HG03097 (cell line): Measurements from ENCODE around the gene PNCK.

Experiments
- ATAC-seq: cut with Tn5 transposase; IDR thresholded peaks from one replicate; pipeline ENCODE4 v1.9.1; 2021; ENCODE audit not compliant: unreplicated experiment, low FRiP score

PNCK gene

DNA sequence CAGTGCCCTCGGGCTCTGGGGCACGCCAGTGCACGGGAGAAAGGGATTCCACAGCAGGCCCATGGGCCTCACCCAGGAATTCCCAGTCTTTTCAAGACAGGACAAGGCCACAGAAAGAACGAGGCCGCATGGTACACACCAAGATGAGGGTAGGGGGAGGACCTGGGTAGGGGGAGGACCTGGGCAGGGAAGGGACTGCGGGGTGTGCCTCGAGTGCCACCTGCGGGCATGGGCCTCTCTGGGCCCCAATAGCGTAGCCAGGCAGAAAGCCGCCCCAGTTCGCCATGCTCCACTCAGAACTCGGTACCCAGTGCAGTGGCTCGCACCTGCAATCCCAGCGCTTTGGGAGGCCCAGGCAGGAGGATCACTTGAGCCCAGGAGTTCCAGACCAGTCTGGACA lies 40.6 kb downstream of the PNCK start:
- ATAC-seq: no peak

DNA sequence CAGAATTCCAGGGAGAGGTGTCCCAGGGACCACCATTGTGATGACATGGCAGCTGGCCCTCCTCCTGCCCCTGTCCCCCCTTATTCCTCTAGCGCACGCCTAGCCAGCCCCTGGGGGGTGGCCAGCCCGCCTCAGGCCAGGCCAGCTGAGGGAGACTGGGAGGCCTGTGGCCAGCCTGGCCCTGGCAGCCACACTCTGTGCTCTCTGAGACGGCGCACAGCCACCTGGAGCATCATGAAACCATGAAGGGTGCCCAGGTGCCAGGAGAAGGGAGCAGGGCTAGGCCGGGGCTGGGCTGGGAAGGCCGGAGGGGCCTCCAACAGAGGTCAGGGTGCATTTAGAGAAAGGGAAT lies 41.0 kb downstream of the PNCK start:
- ATAC-seq: no peak

DNA sequence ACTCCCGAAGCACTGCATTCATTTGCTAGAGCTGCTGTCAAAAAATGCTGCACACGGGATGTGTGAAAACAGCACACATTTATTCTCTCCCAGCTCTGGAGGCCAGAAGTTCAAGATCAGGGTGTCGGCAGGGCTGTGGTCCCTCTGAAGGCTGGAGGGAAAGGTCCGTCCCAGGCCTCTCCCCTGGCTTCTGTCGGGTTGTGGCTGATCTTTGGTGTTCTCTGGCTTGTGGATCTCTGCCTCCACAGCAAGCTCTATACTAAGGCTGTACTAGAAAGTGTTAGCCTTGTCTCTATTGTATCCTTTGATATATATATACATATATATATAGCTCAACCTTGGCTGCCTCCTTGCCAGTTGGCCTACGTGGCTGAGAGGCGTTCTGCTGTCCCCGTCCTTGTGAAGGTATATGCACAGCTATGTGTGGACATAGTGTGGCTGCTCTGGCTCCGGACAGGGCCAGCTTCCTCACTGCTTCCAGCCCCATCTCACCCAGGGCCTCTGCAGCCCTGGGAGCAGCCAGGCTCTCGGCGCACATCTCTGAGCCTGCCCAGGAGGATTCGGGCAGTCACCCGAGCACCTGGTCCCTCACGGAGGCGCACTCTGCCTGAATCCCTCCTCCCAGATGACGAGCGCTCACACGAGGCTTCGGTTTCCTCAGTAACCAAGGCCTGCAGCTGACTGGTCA lies 41.6 kb downstream of the PNCK start:
- ATAC-seq: no peak

DNA sequence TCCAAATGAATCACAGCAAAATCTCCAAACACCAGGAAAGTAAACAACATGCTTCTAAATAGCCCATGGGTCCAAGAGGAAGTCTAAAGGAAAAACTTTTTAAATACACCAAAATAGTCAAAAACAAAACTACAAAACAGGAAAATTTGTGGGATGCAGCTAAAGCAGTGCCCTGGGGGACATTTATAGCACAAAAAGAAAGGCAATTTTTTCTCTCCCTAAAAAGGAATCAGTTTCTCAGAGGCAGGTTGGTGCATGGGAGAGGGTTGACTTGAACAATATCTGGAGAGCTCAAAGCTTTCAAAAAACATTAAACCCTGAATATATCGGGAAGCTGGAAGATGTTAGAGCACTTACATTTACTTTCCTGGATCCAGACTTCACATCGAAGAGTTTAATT lies 42.3 kb downstream of the PNCK start:
- no peak for ATAC-seq

DNA sequence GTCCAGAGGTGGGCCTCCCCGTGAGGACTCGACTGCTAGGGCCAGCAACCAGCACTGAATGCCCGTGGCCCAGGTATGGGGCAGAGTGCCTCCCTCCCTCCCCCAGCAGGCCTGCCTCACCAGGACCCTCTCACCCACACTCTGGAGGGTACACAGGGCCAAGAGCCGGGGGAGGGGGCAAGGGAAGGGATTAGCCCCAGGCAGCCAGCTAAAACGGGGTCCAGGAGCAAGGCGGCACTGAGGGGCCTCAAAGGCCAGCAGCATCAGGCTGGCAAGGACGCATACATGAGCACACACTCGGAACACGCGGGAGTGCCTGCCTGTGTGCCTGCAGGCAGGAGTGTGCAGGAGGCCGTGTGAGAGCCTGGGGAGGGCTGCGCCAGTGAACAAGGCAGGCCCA lies 44.9 kb downstream of the PNCK start:
- no peak for ATAC-seq

DNA sequence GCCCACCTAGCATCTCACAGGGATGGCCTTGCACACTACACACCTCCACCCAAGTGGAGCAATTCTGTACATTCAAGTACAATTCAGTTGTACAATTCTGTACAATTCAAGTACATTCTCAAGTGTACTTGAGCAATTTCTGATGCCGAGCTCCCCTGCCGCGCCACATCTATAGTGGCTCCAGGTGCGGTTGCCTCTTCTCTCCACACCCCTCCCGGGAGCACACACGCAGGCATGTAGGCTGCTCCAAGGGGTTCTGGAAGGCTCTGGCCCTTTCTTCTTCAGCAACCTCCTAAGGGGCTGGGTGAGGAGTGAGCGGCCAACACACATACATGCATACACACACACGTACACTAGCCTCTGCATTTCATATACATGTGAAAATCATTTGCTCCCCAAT lies 45.5 kb downstream of the PNCK start:
- ATAC-seq: no peak

DNA sequence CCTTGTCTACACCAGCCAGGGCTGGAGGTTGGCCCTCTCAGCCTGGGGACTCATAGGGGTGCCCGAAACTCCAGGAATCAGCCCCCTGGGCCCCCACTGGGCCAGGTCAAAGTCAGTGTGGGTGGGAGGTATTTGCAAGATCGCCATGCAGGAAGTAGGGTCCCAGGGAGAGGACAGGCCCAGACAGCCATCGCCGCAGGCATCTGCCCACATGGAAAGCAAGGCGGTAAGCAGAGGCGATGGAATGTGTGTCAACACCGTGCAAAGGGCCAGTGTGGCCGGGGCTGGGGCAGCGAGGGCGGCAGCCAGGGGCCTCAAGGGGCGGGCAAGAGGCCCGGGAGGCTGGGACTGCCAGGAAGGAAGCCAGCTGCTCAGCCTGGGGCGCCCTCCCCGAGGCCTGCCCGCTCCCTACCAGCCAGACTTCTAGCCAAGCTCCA lies 45.9 kb downstream of the PNCK start:
- no peak for ATAC-seq

DNA sequence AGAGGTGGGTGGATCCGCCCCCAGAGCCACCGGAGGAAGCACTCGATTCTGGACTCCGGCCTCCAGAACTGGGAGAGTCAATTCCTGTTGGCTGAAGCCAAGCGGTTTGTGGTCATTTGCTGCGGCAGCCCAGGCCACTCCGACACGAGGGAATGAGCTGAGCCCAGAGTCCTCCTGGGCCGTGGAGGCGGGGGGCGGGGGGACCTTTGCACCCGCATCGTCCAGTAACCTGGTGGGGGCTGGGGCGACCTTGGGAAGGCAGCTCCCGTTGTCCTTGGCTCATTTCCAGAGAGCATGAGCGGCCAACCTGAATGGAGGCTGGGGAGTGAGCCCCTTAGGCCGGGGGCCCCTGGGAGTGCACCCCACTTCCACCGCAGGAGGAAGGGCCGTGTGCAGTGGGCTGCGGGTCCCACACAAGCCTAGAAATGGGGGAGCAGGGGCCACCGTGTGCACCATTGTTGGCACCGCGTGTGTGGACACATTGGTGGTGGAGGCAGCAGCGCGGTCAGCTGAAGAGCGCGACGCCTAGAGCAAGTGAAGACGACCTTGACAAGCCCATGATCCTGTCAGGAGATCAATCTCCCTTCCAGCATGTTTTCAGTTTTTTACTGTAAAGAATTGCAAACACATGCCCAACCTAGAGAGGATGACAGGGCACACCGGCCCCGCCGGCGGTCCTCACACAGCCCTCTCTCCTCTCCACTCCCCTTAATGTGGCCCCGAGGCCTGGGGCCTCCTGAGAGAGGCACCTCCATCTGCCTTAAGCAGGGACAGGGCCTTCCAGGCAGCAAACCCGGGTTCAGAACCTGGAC lies 46.5 kb downstream of the PNCK start:
- ATAC-seq: no peak

DNA sequence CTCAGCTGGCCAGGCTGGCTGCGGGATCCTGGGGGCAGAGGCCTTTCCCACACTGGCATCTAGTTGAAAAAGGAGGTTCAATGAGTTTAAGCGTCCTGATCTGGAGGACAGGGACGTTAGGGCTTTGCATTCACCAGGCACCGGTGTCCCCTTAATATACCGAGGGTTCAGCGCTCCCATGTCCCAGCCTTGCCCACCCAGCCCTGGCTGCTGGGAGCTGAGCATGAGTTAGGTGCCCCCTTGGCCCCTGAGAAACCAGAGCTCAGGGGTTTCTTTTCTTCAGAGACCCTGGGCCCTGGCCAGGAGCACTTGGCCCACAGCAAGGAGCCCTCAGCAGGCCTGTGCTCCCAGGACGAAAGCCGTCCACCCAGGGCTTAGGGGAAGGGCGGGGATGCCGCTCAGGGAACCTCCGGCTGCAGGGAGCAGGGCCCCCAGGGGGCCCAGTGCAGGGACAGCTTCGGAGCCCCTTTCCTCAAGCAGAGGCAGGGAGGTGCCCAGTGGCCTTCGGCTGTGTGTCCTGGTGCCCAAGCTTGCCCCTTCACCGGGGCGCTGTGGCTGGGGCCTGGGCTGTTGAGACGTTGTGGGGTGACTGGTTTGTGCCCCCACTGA lies 47.5 kb downstream of the PNCK start:
- ATAC-seq: no peak

DNA sequence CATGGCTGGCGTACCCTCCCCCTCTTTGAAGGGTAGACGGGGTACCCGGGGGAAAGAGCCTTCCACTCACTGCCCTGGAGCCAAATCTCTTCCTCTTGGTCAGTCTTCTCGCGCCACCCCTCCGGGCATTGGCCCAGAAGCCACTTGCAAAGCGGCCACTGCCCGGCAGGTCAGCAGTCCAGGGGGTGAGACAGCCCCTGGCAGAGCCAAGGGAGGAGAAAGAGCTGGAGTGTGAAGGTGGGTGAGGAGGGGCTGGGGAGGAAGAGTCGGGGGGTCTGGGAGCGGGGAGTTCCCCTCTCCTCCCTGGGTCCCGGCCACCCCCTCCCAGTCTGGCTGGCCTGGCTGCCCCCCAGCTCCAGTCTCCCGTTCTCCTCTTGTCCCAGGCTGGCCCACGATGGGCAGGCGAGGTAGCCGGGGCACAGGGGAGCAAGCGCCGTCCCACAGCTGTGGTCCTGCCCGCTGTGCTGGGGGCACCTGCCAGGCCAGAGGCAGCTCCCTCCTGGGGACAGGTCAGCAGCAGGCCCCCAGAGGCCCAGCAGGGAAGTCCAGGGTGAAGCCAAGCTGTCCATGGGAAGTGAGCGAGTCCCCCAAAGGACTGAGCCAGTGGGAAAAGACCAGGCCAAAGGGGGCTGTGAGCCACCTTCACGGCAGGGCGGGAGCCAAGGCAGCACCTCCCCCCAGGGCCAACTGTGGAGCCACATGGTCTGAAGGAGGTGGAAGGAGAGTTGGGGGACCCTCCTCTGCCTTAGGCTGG lies 48.2 kb downstream of the PNCK start:
- no peak for ATAC-seq

DNA sequence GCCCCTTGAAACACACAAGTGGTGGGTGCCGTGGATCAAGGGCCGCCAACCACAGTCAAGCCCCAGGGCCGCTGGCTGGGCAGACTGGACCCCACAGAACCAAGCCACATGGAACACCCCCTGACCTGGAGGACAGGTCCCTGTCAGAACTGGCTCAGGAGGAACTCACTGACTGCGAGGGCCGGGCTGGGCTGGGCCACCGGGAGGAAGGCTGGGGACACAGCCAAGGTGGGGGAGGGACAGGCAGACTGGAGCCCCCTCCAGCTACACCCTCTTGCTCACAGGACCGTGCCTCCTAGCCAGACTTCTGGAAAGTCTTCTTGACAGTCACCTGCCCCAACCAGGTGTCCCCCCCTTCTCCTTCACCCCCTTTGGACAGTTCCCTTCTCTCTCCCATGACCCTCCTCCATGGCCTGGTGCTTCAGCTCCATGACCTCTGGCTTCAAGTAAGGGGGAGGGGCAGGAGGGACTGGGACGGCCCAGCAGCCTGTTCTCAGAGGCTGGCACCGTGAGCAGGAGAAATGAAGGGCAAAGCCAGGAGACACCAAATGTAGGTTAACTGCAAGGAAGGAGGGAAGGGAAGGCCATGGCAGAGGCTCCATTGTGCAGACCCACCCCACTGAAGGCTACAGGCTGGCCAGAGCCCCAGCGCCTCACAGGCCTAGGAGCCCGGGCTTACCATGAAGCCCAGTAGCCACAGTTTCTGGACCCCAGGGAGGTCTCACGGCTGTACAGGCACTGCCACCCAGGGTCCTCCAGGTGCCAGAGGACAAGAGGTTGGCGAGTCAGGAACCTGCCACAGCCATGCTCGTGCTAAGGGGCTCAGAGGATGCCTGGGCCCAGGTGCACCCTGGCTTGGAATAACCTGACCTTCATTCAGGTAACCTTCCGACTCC lies 49.2 kb downstream of the PNCK start:
- no peak for ATAC-seq

DNA sequence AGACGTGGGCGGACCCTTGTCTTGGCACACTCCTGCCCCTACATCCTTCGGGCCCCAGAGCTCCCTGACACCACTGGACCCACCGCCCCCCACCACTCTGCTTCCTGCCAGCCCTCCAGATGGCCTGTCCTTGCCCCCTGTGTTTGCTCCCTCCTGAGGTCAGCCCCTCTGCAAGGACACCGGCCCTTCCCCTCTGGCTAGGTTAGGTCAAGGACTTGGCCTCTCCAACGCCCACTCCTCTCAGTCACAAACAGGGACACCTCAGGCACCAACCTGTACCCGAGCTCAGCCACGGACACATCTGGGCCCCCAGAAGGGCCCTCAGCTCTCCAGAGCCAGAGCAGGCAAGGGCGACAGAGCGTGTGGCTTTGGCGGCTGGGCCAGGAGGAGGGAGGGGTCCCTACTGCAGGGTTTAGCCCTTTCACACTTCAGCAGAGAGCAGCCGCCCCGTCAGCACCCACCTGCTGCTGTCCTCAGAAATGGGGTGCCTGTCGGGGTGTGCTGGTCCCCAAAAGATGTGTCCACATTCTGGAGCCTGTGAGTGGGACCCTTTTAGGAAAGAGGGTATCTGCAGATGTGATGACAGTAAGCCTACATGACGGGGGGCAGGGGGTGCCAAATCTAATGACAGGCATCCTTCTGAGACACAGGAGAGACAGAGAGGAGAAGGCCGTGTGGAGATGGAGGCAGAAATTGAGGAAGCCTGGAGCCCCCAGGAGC lies 50.1 kb downstream of the PNCK start:
- no peak for ATAC-seq

DNA sequence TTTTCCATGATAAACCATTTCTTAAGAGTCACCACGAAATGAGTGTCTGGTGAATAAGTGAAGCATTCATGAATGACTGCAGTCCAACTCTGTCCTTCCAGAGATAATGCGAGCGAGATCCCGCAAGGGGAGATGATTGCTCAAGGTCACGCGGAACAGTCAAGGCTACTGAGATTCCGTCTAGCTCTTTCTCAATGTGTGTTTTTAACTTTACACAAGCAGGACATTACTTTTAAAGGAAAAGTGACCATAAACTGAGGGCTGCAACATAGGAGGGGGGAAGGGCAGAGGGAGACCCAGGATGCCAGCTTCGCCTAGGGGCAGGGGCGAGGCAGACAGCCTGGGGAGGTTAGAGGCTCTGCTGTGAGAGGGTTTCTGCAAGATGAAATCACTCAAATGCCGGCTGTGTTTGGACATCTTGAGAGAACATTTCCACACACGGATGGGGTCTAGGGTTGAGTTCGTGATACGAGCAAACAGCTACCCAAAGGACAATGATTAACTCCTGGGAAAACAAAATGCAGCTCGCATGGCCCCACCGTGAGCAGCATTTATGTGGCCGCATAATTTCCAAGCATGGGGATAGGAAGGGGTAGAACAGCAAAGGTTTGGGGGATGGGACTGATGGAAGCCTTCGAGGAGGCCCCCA lies 50.8 kb downstream of the PNCK start:
- no peak for ATAC-seq

DNA sequence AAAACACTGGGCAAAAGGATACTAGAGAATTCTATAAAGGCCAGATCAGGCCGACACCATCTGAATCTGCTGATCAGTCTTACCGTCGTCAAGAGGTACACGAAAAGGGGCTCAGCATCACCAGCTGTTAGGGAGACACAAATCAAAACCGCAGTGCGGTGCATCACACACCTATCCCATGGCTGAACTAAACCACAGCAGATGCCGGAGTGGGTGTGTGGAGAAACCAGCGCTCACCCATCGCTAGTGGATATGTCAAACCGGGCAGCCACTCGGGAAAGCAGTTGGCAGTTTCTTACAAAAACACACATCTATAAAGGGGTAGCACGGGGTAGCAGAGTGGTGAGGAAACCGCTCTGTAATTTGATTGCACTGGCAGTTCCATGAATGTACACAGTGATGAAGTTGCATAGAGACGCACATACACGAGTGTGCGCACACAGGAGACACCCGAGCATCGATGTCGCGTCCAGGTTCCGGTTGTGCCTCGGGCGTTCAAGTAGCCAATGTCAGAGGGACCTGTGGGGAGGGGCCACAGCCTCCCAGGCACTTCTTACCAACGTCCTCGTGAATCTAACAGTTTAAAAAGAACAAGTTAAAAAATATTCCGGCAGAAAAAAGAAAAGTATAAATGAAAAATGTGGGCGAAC lies 51.5 kb downstream of the PNCK start:
- ATAC-seq: no peak

DNA sequence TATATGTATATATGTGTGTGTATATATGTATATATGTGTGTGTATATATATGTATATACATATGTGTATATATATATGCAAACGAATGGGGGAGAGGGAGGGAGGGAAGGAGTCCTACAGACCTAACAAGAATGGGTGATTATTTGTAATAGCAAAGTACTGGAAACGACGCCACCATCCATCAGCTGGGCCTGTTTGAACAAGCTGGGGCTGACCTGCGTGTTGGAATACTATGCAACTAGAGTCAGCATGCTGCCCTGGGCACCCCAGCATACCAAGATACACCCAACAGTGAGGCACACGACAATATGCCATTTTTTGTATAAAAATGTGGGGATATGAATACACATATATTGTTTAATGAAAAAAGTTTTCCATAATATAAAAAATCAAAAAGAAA lies 53.0 kb downstream of the PNCK start:
- no peak for ATAC-seq
